ENCODE data around the gene ARHGAP15.

ARHGAP15 gene

DNA sequence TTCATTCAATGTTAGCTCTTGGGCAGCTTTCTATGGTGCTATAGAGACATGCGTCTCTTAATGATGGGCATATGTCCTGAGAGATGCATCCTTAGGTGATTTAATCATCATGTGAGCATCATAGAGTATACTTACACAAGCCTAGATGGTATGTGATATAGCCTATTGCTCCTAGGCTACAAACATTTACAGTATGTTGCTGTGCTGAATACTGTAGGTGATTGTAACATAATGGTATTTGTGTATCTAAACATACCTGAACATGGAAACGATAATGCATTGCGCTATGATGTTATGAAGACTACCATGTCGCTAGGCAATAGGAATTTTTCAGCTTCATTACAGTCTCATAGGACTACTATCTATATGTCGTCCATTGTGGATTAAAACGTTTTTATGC lies 89.4 kb downstream of the ARHGAP15 start:
- Mint-ChIP-seq H3K9me3 (no peaks in the 10 kb centered on the region), H3K4me1 (peaks cover 80% of the 10 kb centered on the region), H3K4me3 (no peak overlapping the region), H3K36me3 (peaks cover 23% of the 10 kb centered on the region), H3K27ac (no peak overlapping the region), H3K27me3 (no peaks in the 10 kb centered on the region)

DNA sequence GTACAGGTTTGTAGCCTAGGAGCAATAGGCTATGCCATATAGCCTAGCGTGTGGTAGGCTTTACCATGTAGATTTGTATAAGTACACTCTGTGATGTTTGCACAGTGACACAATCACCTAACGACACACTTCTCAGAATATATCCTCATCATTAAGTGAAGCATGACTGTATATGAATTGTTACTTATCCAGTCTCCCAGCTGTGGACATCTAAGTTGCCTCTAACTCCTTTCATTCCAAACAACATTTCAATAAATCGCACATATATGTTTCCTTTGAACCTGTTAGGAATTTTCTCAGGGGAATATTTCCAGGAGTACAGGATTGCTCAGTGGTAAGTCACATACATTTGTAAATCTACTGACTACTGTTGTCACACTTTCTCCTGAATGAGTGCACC lies 90.0 kb downstream of the ARHGAP15 start:
- no peaks in the 10 kb centered on the region for H3K9me3 Mint-ChIP-seq
- H3K36me3 Mint-ChIP-seq, result peaks cover 23% of the 10 kb centered on the region
- H3K27ac Mint-ChIP-seq, result peak overlapping the region; percentile 36
- no peak overlapping the region for H3K4me3 Mint-ChIP-seq
- no peaks in the 10 kb centered on the region for H3K27me3 Mint-ChIP-seq
- H3K4me1 Mint-ChIP-seq, result peaks cover 83% of the 10 kb centered on the region

DNA sequence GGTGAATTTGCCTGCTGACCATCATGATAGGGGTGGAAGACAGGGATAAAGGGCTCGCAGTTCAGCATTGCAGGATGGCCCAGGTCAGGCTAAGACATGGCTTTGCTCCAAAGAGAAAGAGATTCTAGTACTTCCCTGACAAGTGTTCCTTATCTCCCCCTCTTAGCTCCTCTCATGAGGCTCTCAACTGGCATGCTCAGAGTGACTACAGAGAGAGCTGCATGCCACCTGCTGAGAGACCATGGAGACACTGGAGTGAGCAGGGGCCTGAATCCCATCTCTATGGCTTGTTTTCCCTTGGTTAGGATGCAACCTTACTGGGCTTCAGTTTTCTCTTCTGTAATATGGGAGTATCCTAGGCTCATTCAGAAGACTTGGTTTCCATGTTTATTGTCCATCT lies 94.3 kb downstream of the ARHGAP15 start:
- Mint-ChIP-seq H3K27ac (peak overlapping the region; percentile 80), H3K36me3 (peaks cover 7% of the 10 kb centered on the region), H3K4me3 (no peak overlapping the region), H3K27me3 (no peaks in the 10 kb centered on the region), H3K4me1 (peaks cover 65% of the 10 kb centered on the region), H3K9me3 (no peaks in the 10 kb centered on the region)

DNA sequence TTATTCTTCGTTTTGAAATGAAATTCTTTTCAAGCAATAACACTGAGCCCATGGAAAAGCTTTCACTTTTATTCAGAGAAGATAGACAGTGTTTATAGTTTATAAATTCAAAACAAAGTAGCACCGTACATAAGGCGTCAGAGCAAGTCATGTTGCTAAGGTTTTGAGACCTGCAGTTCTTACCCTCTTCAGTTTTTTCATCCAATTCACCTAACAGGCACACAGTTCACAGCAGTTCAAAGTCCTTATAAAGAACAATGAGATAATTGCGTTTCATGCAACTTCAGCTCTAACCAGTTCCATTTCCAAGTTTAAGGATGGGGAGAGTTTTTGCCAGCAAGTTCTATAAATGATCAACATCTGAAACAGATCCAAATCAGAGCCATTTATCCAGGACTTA lies 96.7 kb downstream of the ARHGAP15 start:
- Mint-ChIP-seq H3K27ac (peak overlapping the region; percentile 80), H3K4me3 (no peak overlapping the region), H3K4me1 (peaks cover 59% of the 10 kb centered on the region), H3K27me3 (no peaks in the 10 kb centered on the region), H3K36me3 (peaks cover 15% of the 10 kb centered on the region), H3K9me3 (no peaks in the 10 kb centered on the region)

DNA sequence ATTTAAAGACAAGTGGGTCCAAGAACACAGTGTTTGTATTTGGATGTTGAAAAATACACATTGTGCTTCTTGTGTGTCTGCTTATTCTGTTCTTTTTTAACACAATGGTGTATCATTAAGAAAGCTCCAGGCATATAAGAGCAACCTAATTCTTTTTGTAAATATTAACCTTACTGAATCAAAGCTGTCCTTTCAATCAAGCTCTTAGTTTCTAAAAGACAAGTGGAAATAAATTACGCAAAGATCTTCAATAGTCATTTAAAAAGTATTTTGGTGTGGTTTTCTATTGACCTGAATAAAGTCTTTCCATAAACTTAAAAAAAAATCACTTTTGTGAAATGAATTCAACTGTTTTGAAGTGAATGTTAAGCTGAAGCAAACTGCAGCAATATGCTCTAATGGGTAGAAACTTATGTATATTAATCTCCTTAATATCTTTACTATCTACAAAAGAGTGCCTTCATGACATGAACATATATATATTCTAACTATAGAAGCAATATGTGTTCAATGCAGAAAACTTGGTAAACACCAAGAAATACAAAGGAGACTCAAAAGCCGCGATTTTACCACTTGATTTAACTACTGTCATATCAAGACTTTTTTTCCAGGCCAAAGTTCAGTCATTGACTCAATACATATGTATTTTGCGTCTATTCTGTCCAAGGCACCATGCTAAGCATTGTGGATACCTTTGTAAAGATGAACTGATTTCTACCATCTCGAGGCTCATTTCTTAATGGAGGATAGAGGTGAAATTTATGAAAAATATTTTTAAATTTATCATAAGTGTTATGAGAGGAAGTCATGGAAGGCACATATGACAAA lies 97.7 kb downstream of the ARHGAP15 start:
- Mint-ChIP-seq H3K36me3 (peaks cover 22% of the 10 kb centered on the region), H3K9me3 (peaks cover 7% of the 10 kb centered on the region), H3K27ac (peak overlapping the region; percentile 80), H3K4me1 (peaks cover 49% of the 10 kb centered on the region), H3K27me3 (no peaks in the 10 kb centered on the region), H3K4me3 (no peak overlapping the region)

DNA sequence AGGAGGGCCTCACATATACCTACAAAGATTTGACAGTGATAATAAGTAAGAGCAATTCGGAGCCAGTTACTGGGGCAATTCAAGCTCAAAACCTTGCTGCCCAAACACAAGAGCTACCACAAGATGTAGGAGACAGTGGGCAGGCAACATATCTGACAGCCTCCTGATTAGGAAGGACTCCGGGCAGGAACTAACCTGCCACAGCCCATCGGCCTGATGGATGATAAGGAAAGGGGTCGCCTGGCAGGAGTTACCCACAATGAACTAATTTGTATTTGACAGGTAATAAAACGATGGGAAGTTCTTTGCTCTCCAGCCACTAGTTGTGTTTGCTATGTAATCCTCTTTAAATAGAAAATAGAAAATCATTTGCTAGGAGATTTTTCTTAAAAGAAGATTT lies 100.2 kb downstream of the ARHGAP15 start:
- Mint-ChIP-seq H3K27me3 (no peaks in the 10 kb centered on the region), H3K4me1 (peaks cover 25% of the 10 kb centered on the region), H3K36me3 (peaks cover 41% of the 10 kb centered on the region), H3K4me3 (no peak overlapping the region), H3K9me3 (peaks cover 18% of the 10 kb centered on the region), H3K27ac (no peak overlapping the region)

DNA sequence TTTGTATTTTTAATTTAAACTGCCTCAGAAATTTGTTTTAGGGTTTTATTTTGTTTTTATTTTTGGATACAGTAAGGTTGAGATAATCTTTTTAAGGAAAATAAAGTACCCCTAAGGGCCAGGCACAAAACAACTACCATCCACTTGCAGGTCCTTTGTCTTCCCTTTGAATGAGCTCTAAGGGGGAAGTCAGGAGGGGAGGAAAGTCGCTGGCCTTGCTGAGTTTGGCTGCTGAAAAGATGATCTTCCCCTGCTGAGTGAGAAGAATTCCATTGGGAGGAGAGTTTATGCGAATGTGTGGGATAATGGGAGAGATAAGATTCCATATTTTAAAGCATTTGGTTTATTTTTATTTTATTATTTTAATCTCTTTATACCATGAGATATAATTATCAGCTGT lies 100.7 kb downstream of the ARHGAP15 start:
- no peak overlapping the region for H3K4me3 Mint-ChIP-seq
- H3K27me3 Mint-ChIP-seq, result no peaks in the 10 kb centered on the region
- H3K36me3 Mint-ChIP-seq, result peaks cover 43% of the 10 kb centered on the region
- peaks cover 20% of the 10 kb centered on the region for H3K4me1 Mint-ChIP-seq
- H3K27ac Mint-ChIP-seq, result peak overlapping the region; percentile 70
- H3K9me3 Mint-ChIP-seq, result peaks cover 18% of the 10 kb centered on the region

DNA sequence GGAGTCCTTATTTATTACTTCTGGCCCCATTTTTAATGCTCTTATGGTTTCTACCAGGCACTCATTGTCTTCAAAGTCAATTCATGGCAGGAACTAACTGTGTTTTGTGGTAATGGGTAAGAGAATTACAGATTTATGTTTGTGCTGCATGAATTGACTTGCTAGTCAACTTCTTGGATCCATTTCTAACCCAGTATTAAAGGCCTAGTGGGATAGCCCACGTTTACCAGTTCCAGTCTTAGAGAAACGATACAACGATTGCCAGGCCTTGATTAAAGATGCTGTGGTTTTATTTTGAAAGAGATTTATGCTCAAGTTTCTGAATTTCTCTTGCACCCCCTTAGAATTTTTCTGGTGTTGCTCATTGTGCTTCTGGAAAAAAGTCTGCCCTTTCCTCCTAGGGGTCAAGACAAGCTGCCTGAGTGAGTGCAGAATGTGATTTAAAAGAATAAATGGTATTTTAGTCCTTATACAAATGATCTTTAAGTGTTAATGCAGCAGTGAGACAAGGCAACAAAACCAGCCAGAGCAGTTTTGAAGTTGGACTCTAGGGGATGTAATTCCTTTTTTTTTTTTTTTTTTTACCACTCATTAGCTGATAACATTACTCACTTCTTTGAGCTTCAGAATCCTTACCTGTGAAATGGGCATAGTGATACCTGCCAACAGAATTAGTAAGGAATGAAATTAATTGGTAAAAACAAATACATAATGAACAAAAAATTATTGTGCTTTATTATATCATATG lies 101.5 kb downstream of the ARHGAP15 start:
- Mint-ChIP-seq H3K9me3 (peaks cover 18% of the 10 kb centered on the region), H3K4me1 (peaks cover 27% of the 10 kb centered on the region), H3K36me3 (peaks cover 47% of the 10 kb centered on the region), H3K27me3 (no peaks in the 10 kb centered on the region), H3K27ac (no peak overlapping the region), H3K4me3 (no peak overlapping the region)

DNA sequence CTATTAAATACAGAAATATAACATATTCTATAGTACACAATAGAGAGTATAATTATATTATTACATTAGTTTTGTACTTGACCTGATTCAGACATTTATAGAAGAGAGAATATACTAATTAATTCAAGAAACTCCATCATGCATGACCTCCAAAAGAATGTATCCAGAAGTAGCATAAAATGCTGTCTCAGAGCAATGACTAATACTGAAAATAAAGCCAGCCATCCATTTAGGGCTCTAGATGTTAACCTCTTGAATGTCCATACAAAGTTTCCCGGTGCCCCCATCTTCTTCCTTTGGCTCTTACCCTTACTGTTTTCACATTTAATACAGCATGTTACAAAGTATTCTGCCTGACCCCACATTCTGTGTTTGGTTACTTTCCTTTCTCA lies 102.0 kb downstream of the ARHGAP15 start:
- no peak overlapping the region for H3K27ac Mint-ChIP-seq
- H3K4me3 Mint-ChIP-seq, result no peak overlapping the region
- H3K9me3 Mint-ChIP-seq, result peaks cover 18% of the 10 kb centered on the region
- no peaks in the 10 kb centered on the region for H3K27me3 Mint-ChIP-seq
- H3K4me1 Mint-ChIP-seq, result peaks cover 25% of the 10 kb centered on the region
- H3K36me3 Mint-ChIP-seq, result peaks cover 51% of the 10 kb centered on the region

DNA sequence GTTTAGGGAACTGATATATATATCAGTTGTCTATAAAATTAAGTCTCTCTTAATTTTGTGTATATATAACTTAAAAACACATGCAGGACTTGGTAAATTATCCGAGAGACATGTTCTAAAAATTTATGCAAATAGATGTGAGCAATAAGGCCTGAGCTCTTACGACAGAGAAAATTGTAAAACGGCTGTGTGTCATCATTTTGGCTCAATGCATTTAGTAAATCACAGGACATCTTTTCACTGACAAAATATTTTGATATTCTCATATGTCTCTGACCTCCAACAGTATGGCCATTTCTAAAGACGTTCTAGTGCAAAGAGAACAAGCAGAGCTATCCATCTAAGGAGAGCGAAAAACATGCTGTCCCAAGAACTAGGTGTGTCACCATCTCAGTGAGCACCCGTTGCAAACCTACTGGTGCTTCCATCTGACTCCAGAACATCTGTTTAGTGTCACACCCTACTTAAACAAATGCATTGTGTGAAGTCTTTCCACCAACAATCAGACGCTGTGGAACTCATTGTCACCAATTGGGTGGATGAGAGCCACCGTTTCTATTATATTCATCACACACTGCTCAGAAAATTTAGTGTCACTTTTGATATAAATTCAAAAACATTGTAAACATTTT lies 108.0 kb downstream of the ARHGAP15 start:
- peaks cover 50% of the 10 kb centered on the region for H3K4me1 Mint-ChIP-seq
- H3K9me3 Mint-ChIP-seq, result peaks cover 8% of the 10 kb centered on the region
- peaks cover 50% of the 10 kb centered on the region for H3K36me3 Mint-ChIP-seq
- H3K27ac Mint-ChIP-seq, result no peak overlapping the region
- no peaks in the 10 kb centered on the region for H3K27me3 Mint-ChIP-seq
- no peak overlapping the region for H3K4me3 Mint-ChIP-seq

DNA sequence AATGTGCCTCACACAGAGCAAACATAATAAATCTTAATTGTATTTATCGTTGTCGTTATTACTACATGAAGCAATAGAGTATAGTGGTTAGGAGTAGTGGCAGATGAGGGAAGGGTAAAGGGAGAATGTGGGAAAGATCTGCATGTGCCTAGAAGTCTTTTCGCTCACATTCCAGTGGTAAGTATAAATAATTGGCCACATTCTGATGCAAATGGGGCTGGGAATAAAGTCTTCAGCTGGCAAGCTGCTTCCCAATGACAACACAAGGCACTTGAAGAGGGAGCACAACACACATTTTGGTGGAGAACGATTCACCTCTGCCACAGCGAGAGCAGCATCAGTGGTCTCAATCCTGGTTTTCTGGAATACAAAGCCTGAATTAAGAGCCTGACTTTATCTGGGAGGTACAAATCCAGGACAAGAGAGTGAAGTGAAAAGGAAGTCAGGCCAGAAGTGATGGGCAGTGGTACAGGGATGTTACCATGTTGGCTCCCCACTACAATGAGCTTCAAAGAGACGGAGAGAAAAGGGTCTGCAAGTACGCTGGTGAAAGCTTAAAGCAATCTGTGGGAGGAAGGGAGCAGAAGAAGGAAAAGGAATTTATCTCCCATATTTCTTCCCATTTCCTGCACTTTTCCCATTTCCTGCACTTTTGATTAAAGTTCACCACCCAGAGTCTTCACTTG lies 112.3 kb downstream of the ARHGAP15 start:
- Mint-ChIP-seq H3K4me3 (no peak overlapping the region), H3K27me3 (no peaks in the 10 kb centered on the region), H3K27ac (no peak overlapping the region)

DNA sequence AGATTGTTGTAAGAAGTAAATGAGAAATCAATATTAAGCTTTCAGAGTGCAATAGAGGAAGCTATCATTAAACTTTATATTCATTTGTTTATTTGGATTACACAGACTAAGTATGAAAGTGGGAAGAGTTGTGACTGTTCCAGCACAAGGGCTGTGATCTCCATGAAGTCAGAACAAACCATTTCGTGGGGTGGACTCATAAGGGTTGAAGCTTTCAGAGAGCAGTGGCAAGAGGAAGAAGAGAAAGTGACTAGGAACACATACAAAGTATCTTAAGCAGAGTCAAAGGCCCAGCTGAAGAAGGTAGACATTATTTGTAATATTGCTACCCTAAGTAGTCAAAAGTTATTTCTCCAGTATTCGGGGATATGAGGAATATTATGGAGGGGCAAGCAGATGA lies 117.0 kb downstream of the ARHGAP15 start:
- Mint-ChIP-seq H3K27me3 (no peaks in the 10 kb centered on the region), H3K27ac (no peak overlapping the region), H3K4me3 (no peak overlapping the region), H3K9me3 (no peaks in the 10 kb centered on the region), H3K36me3 (peaks cover 10% of the 10 kb centered on the region), H3K4me1 (peaks cover 37% of the 10 kb centered on the region)

More for the DNA sequence above, 112.3 kb downstream of the ARHGAP15 start:
- Mint-ChIP-seq H3K9me3 (no peaks in the 10 kb centered on the region), H3K4me1 (peaks cover 39% of the 10 kb centered on the region), H3K36me3 (peaks cover 16% of the 10 kb centered on the region)

DNA sequence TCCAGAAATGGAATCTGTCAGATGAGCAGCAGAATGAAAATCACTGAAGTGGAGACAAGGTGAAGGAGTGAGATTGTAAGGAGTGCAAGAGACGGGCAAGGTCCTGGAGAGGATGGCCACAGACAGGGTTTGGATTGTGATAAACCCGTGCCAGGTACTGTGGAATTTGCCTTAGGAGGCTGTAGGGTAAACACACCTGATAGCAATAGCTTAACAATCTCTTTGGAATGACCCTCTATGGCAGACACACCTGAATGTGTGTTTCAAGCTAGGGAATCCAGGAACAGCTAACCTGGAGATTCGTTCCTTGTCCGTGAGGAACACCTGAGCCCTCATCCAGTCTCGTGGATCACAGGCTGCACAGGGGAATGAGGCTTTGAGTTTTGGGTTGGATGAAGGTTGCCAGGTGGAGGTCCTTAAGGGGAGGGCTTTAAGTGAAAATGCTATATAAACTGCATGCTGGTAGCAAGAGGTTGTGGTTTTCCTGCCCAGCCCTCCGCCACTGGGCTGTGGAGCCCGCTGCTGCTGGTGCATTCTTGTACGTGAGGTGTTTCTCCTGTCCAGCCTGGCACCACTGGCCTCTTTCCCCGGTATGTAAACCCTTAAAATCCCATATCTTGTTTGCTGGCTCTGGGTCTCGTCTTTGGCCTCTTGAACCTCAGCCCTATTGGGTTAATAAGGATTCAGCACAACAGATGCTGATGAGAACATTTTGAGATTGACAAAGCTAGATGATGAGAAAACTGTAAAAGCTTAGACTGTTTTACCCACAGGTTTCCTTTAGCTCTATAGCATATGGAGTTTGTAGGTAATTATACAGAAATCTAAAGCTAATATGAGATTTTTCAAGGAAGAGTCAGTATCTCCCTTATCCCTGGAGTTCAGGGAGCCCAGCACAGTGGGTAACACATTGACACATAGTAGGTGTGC lies 117.9 kb downstream of the ARHGAP15 start:
- Mint-ChIP-seq H3K9me3 (no peaks in the 10 kb centered on the region), H3K4me3 (peak overlapping the region; percentile 31), H3K27ac (no peak overlapping the region), H3K27me3 (no peaks in the 10 kb centered on the region), H3K4me1 (peaks cover 39% of the 10 kb centered on the region), H3K36me3 (peaks cover 5% of the 10 kb centered on the region)

DNA sequence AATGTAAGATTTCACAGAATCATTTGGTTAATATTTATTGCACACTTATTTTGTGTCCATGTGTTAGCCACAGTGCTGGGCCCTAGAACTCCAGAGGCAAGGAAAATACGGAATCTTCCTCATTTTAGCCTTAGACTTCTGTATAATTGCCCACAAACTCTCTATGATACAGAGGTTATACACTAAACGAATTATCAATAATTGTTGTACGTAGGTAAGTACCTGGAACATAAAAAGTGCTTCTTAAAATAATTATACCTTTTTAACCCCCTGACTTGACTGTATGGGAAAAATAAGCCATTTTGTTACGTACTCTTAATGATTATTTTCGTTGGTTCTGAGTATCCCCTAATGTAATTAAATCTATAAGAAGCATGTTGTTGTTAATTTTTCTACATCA lies 119.4 kb downstream of the ARHGAP15 start:
- Mint-ChIP-seq H3K27ac (peak overlapping the region; percentile 76), H3K4me1 (peaks cover 48% of the 10 kb centered on the region), H3K4me3 (no peak overlapping the region)

More for the DNA sequence above, 119.4 kb downstream of the ARHGAP15 start:
- H3K9me3 Mint-ChIP-seq, result peaks cover 6% of the 10 kb centered on the region
- H3K36me3 Mint-ChIP-seq, result peaks cover 12% of the 10 kb centered on the region
- no peaks in the 10 kb centered on the region for H3K27me3 Mint-ChIP-seq

Data from activated naive CD4-positive, alpha-beta T cell treated with anti-CD3 and anti-CD28 coated beads, Interleukin-2, amount 50 U/mL, for 24 hours (primary cell).